ENCODE data around the gene HSPB7.
"Not testable (repeated sequence)": the region's sequence is repeated elsewhere in the genome, so short reads cannot be mapped to it uniquely, and the experiment has no call there.

- TF ChIP-seq, protein P1, sequence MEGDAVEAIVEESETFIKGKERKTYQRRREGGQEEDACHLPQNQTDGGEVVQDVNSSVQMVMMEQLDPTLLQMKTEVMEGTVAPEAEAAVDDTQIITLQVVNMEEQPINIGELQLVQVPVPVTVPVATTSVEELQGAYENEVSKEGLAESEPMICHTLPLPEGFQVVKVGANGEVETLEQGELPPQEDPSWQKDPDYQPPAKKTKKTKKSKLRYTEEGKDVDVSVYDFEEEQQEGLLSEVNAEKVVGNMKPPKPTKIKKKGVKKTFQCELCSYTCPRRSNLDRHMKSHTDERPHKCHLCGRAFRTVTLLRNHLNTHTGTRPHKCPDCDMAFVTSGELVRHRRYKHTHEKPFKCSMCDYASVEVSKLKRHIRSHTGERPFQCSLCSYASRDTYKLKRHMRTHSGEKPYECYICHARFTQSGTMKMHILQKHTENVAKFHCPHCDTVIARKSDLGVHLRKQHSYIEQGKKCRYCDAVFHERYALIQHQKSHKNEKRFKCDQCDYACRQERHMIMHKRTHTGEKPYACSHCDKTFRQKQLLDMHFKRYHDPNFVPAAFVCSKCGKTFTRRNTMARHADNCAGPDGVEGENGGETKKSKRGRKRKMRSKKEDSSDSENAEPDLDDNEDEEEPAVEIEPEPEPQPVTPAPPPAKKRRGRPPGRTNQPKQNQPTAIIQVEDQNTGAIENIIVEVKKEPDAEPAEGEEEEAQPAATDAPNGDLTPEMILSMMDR (optimal IDR thresholded peaks at IDR 0.05 in 1 of 3, IDR thresholded peaks at IDR 0.05 in 1 of 3, conservative IDR thresholded peaks at IDR 0.05 in 1 of 3; ENCODE audit: extremely low read depth in 1 of 3, insufficient read depth in 2 of 3, low read length in 3 of 3) = not testable (repeated sequence)
- not testable (repeated sequence) for TF ChIP-seq EZH2 (IDR thresholded peaks at IDR 0.05; ENCODE audit: low read length)
Observed at GRCh38 chr1:16020878-16021277, 3.0 kb upstream of the HSPB7 start.
